AG09319 (cell line): ENCODE measurements around the gene CTNS.

Source experiments
- DNase-seq: peaks from one replicate; pipeline ENCODE4 v3.0.0-alpha.2; 2010; ENCODE audit warnings: low read depth; ENCODE audit errors: extremely low read depth
- TF ChIP-seq, protein P1 (sequence below): IDR thresholded peaks from 2 replicates; pipeline ENCODE4 v1.5.1; 2011; ENCODE audit warnings: low read depth, mild to moderate bottlenecking, inconsistent platforms, low read length, moderate library complexity

CTNS gene

GRCh38 chr17:3636154-3636907, at the start of gene CTNS, which contains the start of gene SHPK:
CTNS (plus strand) TSS chr17:3636760; CDS start chr17:3640207, 3,447 bp downstream.
SHPK (minus strand) TSS chr17:3636250; CDS start chr17:3636219, 31 bp downstream.
- TF ChIP-seq, protein P1, sequence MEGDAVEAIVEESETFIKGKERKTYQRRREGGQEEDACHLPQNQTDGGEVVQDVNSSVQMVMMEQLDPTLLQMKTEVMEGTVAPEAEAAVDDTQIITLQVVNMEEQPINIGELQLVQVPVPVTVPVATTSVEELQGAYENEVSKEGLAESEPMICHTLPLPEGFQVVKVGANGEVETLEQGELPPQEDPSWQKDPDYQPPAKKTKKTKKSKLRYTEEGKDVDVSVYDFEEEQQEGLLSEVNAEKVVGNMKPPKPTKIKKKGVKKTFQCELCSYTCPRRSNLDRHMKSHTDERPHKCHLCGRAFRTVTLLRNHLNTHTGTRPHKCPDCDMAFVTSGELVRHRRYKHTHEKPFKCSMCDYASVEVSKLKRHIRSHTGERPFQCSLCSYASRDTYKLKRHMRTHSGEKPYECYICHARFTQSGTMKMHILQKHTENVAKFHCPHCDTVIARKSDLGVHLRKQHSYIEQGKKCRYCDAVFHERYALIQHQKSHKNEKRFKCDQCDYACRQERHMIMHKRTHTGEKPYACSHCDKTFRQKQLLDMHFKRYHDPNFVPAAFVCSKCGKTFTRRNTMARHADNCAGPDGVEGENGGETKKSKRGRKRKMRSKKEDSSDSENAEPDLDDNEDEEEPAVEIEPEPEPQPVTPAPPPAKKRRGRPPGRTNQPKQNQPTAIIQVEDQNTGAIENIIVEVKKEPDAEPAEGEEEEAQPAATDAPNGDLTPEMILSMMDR = no peak
- peak; percentile 89 for DNase-seq

GRCh38 chr17:3589784-3590183, 46.8 kb upstream of the CTNS start:
- TF ChIP-seq, protein P1 = no peak

DNA sequence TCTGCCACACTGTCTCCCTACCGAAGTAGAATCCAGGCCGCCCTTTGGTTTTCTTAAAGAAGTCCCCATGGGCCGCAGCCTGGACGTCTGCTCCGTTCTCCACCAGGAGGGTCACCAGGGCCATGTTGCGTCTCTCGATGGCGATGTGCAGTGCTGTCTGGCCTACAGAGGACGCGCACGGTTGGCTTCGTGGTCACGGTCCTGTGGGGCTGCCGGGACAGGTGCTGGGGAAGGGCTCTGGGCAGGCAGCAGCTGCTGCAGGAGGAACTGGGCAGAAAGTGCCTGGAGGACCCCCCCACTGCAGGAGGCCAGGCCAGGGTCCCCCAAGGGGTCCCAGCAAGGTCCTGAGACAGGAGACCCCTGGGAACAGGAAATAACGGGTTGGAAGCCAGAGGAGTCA, 46.3 kb upstream of the CTNS start:
- TF ChIP-seq, protein P1 = no peak
- no peak for DNase-seq

More at GRCh38 chr17:3589784-3590183, 46.8 kb upstream of the CTNS start:
- DNase-seq = no peak

DNA sequence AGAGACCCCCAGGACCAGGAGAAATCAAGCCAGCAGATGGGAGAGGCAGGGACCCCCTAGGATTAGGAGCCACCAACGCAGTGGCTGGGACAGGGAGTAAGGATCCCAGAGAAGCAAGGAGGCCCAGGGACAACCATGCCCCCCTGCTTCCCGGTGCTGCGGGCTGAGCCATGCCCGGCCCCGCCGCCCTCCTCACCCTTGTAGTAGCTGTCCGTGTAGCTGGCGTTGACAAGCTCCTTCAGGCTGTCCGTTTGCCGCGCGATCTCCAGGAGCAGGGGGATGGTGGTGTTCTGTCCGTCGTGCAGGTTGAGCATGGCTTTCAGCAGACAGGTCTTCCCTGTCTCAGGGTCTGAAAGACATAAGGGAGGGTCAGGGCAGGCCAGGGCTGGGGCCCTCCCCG, 45.8 kb upstream of the CTNS start:
- TF ChIP-seq, protein P1 = no peak
- no peak for DNase-seq

DNA sequence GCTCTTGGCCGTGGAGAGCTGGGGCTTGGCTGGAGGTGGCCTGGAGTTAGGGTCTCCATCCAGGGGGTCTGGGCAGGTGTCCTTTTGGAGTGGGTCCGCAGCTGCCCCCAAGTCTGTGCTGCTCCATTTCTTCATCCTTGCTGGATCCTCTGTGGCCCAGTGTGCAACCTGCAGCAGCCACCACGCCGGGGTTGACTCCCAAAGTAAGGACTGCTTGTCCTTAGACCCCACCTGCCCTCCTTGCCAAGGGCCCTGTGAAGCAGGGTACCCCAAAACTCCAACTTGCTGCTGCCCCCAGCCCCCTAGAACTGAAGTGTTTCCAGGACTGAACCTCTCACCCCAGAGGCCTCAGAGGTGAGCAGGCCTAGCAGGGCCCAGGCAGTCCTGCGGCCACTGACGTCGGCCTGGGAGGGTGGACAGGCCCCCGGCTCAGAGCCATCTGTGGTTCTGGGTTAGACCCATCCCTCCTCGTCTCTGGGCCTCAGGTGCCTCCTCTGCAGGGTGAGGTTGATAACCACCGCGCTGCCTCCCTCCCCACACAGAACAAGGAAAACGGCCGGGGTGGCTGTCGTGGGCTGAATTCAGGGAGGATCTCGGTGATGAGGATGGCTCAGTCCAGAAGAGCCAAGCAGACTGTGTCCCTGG, 44.2 kb upstream of the CTNS start:
- no peak for DNase-seq
- TF ChIP-seq, protein P1 = no peak

DNA sequence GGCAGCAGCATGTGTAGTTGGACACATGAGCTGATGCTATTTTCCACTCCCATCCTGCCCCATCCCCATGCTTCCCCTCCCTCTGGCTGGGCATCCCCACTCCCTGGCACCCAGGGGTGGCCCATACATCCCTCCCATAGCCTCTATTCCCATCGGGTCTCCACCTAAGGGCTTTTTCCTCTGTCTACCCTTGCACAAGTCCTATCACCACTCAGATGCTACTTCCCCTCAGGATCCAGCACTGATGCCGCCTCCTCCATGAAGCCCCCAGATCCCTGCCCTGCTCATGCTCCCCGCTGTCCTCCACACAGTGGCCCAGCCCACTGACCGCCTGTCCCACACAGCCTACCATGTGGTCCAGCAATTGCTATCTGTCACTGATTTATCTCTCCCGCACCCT, 43.2 kb upstream of the CTNS start:
- DNase-seq = no peak
- TF ChIP-seq, protein P1 = no peak
